GM23338 (cell line): Measurements from ENCODE around the gene KDSR. TPM values are rescaled to one million over a fixed set of nuclear protein-coding genes. Genes with fewer than 3 reads are reported as not detected.

ENCODE experiments used
- ATAC-seq: fragments of 200-7000 bp; cut with Tn5 transposase; 3 replicates; pipeline ENCODE4 v1.9.1; 2020
- DNase-seq: peaks from one replicate; pipeline ENCODE4 v3.0.0-alpha.2; 2015; ENCODE audit warnings: low spot score
- H2AFZ ChIP-seq: fragments of 200-600 bp; sonication (generic); 2 replicates; pipeline ENCODE4 v1.8.0; 2016; ENCODE audit warnings: antibody characterized with exemption, mild to moderate bottlenecking, moderate library complexity
- H3F3A ChIP-seq: fragments of 200-600 bp; sonication (generic); replicated peaks from 2 replicates; pipeline ENCODE4 v1.8.0; 2017; ENCODE audit warnings: antibody characterized with exemption, mixed run types, low read depth
- H3K27ac ChIP-seq: fragments of 200-600 bp; sonication (generic); 2 replicates; pipeline ENCODE4 v1.6.1; 2016; ENCODE audit warnings: low read depth
- H3K27me3 ChIP-seq: fragments of 200-600 bp; sonication (generic); 2 replicates; pipeline ENCODE4 v1.8.0; 2016; ENCODE audit warnings: mild to moderate bottlenecking, mixed run types, moderate library complexity; ENCODE audit not compliant: insufficient read depth
- H3K36me3 ChIP-seq: fragments of 200-600 bp; sonication (generic); 2 replicates; pipeline ENCODE4 v1.8.0; 2016; ENCODE audit warnings: mild to moderate bottlenecking; ENCODE audit not compliant: insufficient read depth
- H3K4me1 ChIP-seq: fragments of 200-600 bp; sonication (generic); 2 replicates; pipeline ENCODE4 v1.8.0; 2016; ENCODE audit warnings: mild to moderate bottlenecking, moderate library complexity; ENCODE audit not compliant: insufficient read depth
- H3K4me2 ChIP-seq: fragments of 200-600 bp; sonication (generic); 2 replicates; pipeline ENCODE4 v1.7.1; 2017; ENCODE audit warnings: mixed run types
- H3K4me3 ChIP-seq: fragments of 200-600 bp; sonication (generic); 2 replicates; pipeline ENCODE4 v1.6.1; 2016; ENCODE audit warnings: mixed run types
- H3K79me2 ChIP-seq: fragments of 200-600 bp; sonication (generic); replicated peaks from 2 replicates; pipeline ENCODE4 v1.8.0; 2017; ENCODE audit warnings: mild to moderate bottlenecking; ENCODE audit not compliant: insufficient read depth
- H3K9me2 ChIP-seq: fragments of 200-600 bp; sonication (generic); 2 replicates; pipeline ENCODE4 v1.8.0; 2017; ENCODE audit not compliant: insufficient read depth
- H4K20me1 ChIP-seq: fragments of 200-600 bp; sonication (generic); replicated peaks from 2 replicates; pipeline ENCODE4 v1.8.0; 2017; ENCODE audit warnings: mild to moderate bottlenecking; ENCODE audit not compliant: insufficient read depth
- H3K27ac Mint-ChIP-seq: 2 replicates; pipeline ENCODE4 v1.8.0; 2020; ENCODE audit warnings: inconsistent platforms, mild to moderate bottlenecking, moderate library complexity, mixed read lengths
- H3K27me3 Mint-ChIP-seq: 3 replicates; pipeline ENCODE4 v1.8.0; 2022; ENCODE audit warnings: low read depth, mild to moderate bottlenecking, moderate library complexity, mixed read lengths, inconsistent platforms; ENCODE audit not compliant: insufficient read depth, poor library complexity
- H3K36me3 Mint-ChIP-seq: 3 replicates; pipeline ENCODE4 v1.8.0; 2021; ENCODE audit warnings: low read depth, mild to moderate bottlenecking, inconsistent platforms, moderate library complexity, mixed read lengths
- H3K4me1 Mint-ChIP-seq: 3 replicates; pipeline ENCODE4 v1.8.0; 2020; ENCODE audit warnings: mild to moderate bottlenecking, inconsistent platforms, mixed read lengths
- H3K4me3 Mint-ChIP-seq: 3 replicates; pipeline ENCODE4 v1.8.0; 2021; ENCODE audit warnings: moderate library complexity, mild to moderate bottlenecking, inconsistent platforms, mixed read lengths
- H3K9me3 Mint-ChIP-seq: 3 replicates; pipeline ENCODE4 v1.8.0; 2020; ENCODE audit warnings: moderate library complexity, mild to moderate bottlenecking, inconsistent platforms, mixed read lengths
- CREB1 ChIP-seq: fragments of 250-450 bp; sonication (Bioruptor Pico); IDR thresholded peaks from 2 replicates; pipeline ENCODE4 v1.5.0; 2020; ENCODE audit warnings: low read depth, mild to moderate bottlenecking, moderate library complexity
- CTCF ChIP-seq, 2 experiments: fragments of 200-600 bp in 1 of 2; sonication (generic) in 1 of 2; conservative IDR thresholded peaks; 2 replicates each; pipeline versions ENCODE4 v1.5.1 to v1.6.1; 2016 to 2017; ENCODE audit warnings: antibody characterized with exemption in 2 of 2, low read depth in 2 of 2, mild to moderate bottlenecking in 2 of 2, moderate library complexity in 1 of 2
- ETS1 ChIP-seq: IDR thresholded peaks from 2 replicates; pipeline ENCODE4 v1.6.1; 2016; ENCODE audit warnings: antibody characterized with exemption
- EZH2phosphoT487 ChIP-seq: fragments of 200-600 bp; sonication (generic); IDR thresholded peaks from one replicate; pipeline ENCODE4 v1.8.1; 2018; ENCODE audit warnings: antibody characterized with exemption; ENCODE audit not compliant: unreplicated experiment
- JUNB ChIP-seq: IDR thresholded peaks from one replicate; pipeline ENCODE4 v1.6.1; 2016; ENCODE audit warnings: antibody characterized with exemption; ENCODE audit not compliant: unreplicated experiment
- NANOG ChIP-seq: IDR thresholded peaks from 2 replicates; pipeline ENCODE4 v1.6.1; 2016; ENCODE audit warnings: antibody characterized with exemption, borderline replicate concordance
- POLR2AphosphoS5 ChIP-seq: IDR thresholded peaks from 2 replicates; pipeline ENCODE4 v1.6.1; 2016; ENCODE audit warnings: antibody characterized with exemption, low read depth
- REST ChIP-seq: IDR thresholded peaks from one replicate; pipeline ENCODE4 v1.6.1; 2018; ENCODE audit warnings: antibody characterized with exemption; ENCODE audit not compliant: unreplicated experiment
- STAT1 ChIP-seq: IDR thresholded peaks from one replicate; pipeline ENCODE4 v1.6.1; 2016; ENCODE audit warnings: antibody characterized with exemption; ENCODE audit not compliant: unreplicated experiment
- ZNF331 ChIP-seq: fragments of 250-450 bp; sonication (Bioruptor Pico); IDR thresholded peaks from 2 replicates; pipeline ENCODE4 v1.5.0; 2020; ENCODE audit warnings: low read depth, mild to moderate bottlenecking, moderate library complexity
- polyA plus RNA-seq: library from polyadenylated mRNA; unstranded; fragments of >200 nt; fragmentation: Nextera tagmentation; extraction: Ambion mirVana; gene quantifications from 2 replicates; pipeline ENCODE4 v1.2.1, GENCODE V29; 2016
- total RNA-seq: library from RNA; depleted of rRNA; stranded (reverse); fragments of >200 nt; shearing (Covaris generic); gene quantifications from 2 replicates; pipeline ENCODE4 v1.2.3, GENCODE V29; 2014

KDSR gene
- total and polyA plus RNA-seq, 2 experiments from 2014 or later = 23.7 to 36.3 TPM

- TF ChIP-seq CTCF (conservative IDR thresholded peaks at IDR 0.05; ENCODE audit: low read depth in 2 of 2) (no peak), REST (no peak), ETS1 (no peak), ZNF331 (CRISPR knock-in tag) (no peak), EZH2phosphoT487 (no peak), POLR2AphosphoS5 (no peak), CREB1 (no peak)
Measured at GRCh38 chr18:63331105-63331504, 35.9 kb downstream of the KDSR start (continued).

- Histone ChIP-seq H3K4me2 (no peak overlapping the region), H3K79me2 (no peaks in the 10 kb centered on the region), H3K9me2 (no peaks in the 10 kb centered on the region), H2AFZ (no peak overlapping the region), H3K4me1 (no peaks in the 10 kb centered on the region), H3K27ac (no peak overlapping the region), H3K36me3 (peaks cover under 1% of the 10 kb centered on the region; the same call in 1 of the 2 replicates), H3K4me3 (no peak overlapping the region), H3F3A (no peaks in the 10 kb centered on the region), H4K20me1 (no peaks in the 10 kb centered on the region), H3K27me3 (no peaks in the 10 kb centered on the region)
- ATAC-seq = no peak
- Mint-ChIP-seq H3K36me3 (peaks cover 13% of the 10 kb centered on the region), H3K27me3 (no peaks in the 10 kb centered on the region), H3K4me3 (no peak overlapping the region), H3K27ac (no peak overlapping the region), H3K4me1 (no peaks in the 10 kb centered on the region; the same call in 2 of the 3 replicates), H3K9me3 (no peaks in the 10 kb centered on the region)
- DNase-seq = no peak
- TF ChIP-seq CTCF (conservative IDR thresholded peaks at IDR 0.05; ENCODE audit: low read depth in 2 of 2) (no peak), JUNB (no peak), STAT1 (no peak), ETS1 (no peak), NANOG (no peak), POLR2AphosphoS5 (no peak)
Measured at GRCh38 chr18:63329431-63330145, 37.4 kb downstream of the KDSR start.
